DMS 273 (cell line): ENCODE data around the gene BTAF1.
A peak's percentile ranks its signal among the peaks of the same experiment; 100 is the strongest.

Experiments used
- DNase-seq: peaks from one replicate; lab custom pipeline; 2025; ENCODE audit not compliant: unreplicated experiment; lab: John Stamatoyannopoulos, UW

BTAF1 gene

DNA sequence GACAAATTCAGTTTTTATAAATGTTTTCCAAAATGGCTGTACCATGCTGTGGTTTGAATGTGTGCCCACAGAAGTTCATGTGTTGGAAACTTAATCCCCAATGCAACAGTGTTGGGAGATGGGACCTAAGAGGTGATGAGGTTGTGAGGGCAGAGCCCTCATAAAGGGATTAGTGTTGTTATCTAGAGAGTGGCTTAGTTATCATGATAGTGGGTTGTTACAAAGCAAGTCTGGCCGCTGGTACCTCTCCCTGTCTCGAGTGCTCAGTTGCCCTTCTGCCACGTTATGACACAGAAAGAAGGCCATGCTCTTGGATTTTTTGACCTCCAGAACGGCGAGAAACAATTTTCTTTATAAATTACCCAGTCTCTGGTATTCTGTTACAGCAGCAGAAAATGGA is 119.0 kb downstream of the BTAF1 start:
- DNase-seq: no peak

DNA sequence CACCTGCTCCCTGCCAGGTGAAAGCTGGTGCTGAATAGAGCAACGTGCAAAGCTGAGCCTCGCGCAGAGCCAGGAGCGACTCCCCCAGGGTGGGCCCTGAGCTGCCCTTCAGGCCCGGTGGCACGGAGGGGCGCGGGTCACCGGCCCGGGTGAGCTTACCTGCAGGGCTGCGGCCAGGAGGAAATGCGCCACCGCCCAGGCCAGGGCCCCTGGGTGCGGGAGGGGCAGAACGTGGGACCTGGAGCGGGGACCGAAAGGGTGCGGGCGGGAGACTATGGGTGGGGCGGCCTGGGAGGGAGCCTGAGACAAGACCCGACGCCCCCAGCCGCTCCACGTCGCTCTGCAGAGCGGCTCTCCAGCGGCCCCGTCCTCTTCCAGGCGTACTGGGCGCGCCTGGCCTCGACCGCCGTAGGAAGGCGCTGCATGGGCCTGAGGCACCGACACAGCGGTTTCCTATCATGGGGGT is 122.1 kb downstream of the BTAF1 start:
- DNase-seq: no peak

DNA sequence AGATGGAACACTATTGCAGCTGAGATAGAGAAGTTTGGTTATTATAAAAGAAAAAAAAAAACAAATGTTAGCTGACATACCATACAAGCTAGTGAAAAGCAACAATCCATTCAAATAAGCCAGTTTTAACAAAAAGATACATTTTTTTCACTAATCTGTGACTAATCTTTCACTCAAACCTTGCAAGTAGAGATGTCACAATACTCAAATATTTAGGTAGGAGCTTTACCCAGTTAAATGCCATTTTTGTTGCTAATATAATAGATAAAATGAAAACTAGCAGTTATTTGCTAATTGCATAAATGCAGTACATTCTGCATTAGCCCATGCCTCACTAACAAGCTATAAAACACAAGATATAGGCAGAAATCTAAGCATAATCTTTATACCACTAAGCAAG is 123.6 kb downstream of the BTAF1 start:
- DNase-seq: no peak

DNA sequence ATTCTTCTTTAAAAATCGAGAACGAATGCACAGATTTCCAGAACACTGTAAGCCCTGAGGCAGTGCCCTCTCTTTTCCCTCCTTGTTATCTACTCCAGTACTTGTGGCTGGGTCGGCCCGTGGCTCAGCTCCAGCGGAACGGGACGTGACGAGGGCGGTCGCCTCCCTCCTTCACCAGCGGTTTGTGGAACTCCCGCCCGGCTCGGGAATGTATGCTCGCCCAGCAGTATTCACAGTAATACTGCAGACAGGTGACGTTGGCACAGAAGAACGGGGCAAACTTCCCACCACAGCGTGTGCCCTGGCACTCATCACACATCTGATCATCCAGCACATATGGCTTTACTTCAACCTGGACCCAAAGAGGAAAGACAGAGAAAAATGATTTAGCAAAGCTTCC is 128.5 kb downstream of the BTAF1 start:
- DNase-seq: no peak

GRCh38 chr10:92052741-92053140 is 129.2 kb downstream of the BTAF1 start:
- DNase-seq: no peak

DNA sequence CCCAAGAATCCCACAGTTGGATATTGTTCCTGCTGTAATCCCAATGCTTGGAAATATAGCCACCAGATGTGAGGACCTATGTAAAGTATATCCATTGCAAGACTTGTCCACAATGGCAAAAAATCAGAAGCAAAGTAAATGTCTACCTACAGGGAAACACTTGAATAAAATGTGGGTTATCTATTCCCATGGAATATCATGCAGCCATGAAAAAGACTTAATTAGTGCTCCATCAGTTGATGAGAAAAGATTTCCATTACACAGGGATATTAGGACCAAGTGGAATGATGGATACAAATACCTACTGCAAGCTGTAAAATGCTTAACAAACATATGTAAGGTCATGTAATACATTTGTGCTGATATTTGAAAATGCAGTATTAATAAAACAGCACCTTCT is 131.2 kb downstream of the BTAF1 start:
- DNase-seq: no peak

DNA sequence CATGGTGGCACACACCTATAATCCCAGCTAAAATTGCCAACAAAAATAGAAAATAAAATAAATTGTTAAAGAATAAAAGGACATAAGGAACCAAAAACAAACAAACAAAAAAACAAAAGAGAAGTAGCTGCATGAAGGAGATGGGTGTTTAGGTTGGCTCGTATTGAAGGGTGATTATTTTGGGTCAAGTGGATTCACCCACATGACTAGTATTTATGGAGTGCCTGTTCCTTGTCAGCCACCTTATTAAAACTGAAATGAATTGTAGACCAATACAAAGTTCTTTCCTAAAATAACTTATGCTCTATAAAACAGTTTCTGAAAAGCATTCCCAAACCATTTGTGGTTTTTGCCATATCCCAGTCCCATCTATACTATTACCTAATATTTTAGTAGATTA is 138.7 kb downstream of the BTAF1 start:
- DNase-seq: no peak

- DNase-seq: no peak
Measured at GRCh38 chr10:92064506-92064905, 140.9 kb downstream of the BTAF1 start.

GRCh38 chr10:92066386-92066785 is 142.8 kb downstream of the BTAF1 start:
- no peak for DNase-seq

GRCh38 chr10:92068900-92069299 is 145.3 kb downstream of the BTAF1 start:
- DNase-seq: no peak

- DNase-seq: peak; percentile 25
Measured at GRCh38 chr10:92074126-92074887, 150.7 kb downstream of the BTAF1 start.

GRCh38 chr10:92075829-92076228 is 152.3 kb downstream of the BTAF1 start:
- DNase-seq: no peak

GRCh38 chr10:92076722-92077121 is 153.2 kb downstream of the BTAF1 start:
- DNase-seq: no peak

DNA sequence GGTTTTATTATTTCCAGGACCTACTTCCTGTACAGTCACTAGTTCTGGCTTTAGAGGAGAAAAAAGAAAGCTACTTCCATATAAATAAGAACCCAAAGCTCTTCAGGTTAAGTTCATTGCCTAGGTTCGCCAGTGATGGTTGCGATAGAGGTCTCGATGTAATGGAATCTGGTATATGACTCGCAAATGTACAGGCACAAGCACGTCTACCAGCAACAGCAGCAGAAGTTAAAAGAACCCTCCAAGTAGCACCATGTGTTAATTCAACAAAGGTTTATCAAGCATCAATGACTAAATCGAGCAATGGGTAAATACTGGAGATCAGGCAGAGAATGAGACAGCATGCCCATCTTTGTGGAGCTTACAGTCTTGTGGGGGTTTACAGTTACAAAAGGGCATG is 155.4 kb downstream of the BTAF1 start:
- DNase-seq: no peak
